HG03196 (cell line): ENCODE data around the gene MADCAM1.

Experiments
- ATAC-seq: cut with Tn5 transposase; IDR thresholded peaks from one replicate; pipeline ENCODE4 v1.9.1; 2021; ENCODE audit not compliant: unreplicated experiment

MADCAM1 gene

DNA sequence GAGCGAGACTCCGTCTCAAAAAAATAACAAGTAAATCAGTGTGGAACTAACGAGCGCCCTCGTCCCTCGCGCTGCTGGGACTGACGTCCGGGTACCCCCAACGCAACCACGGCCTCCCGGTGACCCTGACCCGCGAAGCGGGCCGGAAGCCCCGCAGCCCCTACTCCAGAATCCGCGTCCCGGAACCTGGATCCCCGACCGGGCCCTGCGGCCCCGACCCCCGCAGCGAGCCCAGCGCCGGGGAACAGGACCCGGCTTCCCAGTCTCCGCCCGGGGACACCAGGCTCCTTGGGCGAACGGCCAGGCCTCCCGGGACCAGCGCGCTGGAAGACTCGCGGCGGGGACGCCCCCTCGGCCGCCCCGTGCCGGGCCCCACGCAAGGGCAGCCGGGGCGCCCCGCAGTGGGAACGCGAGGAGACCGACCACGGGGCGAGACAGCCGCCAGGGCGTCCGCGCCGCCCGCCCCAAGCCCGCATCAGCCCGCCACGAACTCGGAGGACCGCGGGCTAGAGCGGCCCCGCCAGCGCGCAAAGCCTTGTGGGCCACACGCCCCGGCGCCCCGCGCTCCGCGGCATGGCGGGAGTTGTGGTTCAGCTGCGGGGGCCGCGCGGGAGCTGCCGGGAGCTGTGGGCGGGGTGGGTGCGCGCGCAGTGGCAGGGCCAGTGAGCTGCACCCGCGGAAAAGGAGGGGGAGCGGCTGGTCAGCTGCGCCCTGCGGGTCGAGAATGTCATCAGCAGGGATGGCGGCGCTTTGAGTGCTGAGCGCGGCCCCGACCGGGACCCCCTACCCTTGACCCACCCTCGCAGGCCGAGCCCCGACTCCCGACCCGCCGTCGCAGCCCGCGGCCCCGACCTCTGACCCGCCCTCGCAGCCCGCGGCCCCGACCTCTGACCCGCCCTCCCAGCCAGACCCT lies 7.5 kb upstream of the MADCAM1 start:
- ATAC-seq, result peak; percentile 86

DNA sequence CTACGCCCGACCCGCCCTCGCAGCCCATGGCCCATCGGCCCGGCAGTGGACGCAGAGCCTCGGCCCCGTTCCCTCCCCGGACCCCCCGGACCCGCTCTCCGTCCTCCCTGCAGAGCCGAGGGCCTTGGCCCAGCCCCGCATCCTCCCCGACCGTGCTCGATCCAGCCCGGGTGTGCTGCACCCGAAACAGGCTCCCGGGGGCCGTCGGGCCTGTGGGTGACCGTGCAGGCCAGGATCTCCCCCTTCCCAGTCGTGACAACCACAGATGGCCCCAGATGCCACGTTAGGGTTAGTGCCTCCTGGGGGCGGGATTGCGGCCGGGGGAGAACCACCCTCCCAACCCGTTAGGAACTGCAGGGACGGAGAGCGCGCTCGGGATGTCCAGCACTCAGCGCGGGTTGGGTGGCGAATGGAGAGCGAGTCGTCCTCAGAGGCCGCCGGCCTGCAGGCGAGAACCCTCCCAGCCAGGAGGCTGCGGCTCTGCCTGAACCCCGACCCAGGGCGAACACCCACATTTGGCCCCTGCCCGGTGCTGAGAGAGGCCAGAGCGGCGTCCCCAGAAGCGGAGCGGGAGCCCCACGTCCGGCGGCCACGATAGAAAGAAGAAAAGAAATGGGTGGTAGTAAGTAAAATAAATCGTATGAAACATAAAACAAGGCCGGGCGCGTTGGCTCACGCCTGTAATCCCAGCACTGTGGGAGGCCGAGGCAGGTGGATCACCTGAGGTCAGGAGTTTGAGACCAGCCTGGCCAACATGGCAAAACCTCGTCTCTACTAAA lies 6.7 kb upstream of the MADCAM1 start:
- ATAC-seq, result peak; percentile 8

DNA sequence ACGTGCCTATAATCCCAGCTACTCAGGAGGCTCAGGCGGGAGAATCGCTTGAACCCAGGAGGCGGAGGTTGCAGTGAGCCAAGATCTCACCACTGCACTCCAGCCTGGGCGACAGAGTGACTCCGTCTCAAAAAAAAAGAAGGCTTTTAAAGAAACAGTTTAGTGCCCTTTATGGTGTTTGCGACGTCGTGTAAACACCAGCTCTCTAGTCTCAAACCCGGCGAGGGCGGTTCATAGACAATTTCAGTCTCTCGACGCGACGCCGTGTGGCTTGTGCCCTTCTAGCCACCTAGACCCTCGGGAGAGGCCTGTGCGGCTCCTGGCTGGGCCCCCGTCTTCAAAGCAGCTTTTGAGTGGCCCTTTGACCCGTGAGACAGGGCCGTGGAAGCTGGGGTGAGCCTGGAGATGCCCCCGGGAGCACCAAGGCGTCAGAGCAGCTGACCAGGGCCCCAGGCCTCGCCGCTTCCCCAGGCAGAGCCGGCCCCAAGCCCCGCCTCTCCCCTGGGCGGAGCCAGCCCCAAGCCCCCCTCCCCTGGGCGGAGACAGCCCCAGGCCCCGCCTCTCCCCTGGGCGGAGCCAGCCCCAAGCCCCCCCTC lies 5.0 kb upstream of the MADCAM1 start:
- no peak for ATAC-seq

DNA sequence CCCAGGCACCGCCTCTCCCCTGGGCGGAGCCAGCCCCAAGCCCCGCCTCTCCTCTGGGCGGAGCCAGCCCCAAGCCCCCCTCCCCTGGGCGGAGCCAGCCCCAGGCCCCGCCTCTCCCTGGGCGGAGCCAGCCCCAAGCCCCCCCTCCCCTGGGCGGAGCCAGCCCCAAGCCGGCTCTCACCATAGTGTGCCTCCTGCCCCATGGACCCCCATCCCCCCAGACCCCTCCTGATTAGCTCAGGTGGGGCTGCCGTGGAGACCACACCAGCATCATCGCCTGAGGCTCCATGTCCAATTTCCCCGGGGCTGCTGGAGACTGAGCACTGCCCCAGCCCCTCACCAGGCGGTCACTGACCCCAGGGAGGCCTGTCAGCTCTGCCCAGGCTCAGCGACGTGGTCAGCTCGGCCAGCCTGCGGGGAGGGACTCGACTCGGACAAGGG lies 4.2 kb upstream of the MADCAM1 start:
- no peak for ATAC-seq

DNA sequence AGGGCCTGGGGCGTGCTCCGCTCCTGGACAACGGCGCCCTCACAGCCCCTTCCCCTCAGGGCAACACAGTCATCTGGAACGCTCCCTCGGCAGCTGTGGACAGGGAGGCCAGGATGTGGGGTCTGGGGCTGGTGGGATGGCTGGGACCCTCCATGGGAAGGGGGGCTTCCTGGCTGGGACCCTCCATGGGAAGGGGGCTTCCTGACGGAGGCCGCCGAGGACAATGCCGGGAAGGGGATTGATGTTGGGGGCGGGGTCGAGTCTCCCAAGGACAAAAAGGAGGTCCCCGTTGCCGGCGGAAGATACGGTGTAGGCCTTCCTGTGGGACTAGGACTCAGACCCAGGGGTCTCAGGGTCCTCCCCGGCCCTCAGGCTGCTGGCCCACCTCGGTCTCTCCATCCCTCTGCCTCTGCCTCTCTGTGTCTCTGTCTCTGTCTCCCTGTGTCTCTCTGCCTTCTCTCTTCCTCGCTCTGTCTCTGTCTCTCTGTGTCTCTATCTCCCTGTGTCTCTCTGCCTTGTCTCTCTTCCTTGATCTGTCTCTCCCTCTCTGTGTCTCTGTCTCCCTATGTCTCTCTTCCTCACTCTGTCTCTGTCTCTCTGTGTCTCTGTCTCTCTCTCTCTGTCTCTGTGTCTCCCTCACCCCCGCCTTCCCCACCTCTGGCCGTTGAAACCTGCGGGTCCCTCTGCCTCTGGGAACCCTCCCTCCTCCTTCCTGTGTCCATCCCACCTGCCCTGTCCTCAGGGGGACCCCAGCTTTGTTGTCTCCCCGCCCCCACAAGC lies 2.7 kb upstream of the MADCAM1 start:
- ATAC-seq, result no peak

DNA sequence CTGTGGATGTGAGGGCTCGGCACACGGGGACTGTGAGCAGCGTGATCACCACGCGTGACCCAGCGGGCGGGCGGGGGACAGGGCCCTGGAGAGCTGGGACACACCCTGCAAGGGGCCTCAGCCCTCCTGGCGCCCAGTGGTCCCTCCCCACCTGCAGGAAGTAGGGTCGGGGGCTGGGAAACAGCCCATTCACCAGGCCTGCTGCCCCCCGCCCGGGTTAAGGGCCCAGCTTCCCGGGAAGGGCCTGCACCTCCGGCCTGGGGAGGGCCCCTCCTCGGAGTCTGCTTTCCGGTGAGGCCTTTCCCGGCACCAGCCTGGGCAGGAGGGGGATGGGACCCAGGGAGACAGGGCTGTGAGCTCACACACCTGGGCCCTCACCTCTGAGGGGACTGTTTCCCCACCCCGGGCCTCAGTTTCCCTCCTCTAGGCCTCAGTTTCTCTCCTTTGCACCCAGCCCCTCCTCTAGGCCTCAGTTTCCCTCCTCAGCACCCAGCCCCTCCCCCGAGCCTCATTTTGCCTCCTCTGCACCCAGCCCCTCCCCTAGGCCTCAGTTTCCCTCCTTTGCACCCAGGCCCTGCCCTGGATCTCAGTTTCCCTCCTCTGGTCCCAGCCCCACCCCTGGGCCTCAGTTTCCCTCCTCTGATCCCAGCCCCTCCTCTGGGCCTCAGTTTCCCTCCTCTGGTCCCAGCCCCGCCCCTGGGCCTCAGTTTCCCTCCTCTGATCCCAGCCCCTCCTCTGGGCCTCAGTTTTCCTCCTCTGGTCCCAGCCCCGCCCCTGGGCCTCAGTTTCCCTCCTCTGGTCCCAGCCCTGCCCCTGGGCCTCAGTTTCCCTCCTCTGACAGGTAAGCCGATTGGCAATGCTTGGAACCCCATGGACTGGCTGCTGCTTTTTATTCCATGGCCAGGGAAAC lies 1.9 kb upstream of the MADCAM1 start:
- no peak for ATAC-seq

DNA sequence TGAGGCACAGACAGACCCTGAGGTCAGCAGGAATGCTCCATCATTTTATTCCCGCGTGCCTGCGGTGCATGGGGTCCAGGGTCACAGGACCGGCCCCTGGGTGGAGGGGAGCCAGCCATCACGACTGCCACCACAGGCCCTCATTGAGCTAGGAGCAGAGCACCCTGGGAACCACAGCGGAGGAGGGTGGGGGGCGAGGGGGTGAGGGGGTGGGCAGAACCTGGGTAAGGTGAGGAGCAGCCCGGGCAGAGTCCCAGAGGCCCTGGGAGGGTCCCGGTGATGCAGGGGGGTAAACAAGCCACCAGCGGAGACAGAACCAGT lies 1.2 kb upstream of the MADCAM1 start:
- no peak for ATAC-seq

DNA sequence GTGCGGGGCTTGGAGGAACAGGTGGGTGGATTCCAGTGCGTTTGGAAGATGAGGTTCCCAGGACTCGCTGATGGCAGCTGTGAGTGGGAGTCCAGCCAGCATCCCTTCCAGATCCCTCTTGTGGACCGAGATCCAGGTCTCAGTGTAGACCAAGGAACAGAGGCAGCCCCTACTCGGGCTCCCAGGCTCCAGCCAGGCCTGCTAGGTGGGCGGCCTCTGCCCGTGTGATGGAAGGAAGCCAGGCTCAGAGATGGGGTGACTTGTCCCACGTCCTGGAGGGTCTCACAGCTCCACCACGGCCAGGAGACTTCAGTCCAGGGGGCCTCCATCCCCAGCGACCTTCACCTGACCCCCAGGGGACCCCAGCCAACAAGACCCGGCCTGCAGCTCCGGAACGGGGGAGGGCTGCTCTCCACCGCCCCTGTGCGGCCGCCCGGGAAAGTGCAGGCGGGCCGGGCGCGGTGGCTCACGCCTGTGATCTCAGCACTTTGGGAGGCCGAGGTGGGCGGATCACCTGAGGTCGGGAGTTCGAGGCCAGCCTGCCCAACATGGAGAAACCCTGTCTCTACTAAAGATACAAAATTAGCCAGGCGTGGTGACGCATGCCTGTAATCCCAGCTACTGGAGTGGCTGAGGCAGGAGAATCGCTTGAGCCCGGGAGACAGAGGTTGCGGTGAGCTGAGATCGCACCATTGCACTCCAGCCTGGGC lies 729 bp upstream of the MADCAM1 start:
- ATAC-seq, result no peak

DNA sequence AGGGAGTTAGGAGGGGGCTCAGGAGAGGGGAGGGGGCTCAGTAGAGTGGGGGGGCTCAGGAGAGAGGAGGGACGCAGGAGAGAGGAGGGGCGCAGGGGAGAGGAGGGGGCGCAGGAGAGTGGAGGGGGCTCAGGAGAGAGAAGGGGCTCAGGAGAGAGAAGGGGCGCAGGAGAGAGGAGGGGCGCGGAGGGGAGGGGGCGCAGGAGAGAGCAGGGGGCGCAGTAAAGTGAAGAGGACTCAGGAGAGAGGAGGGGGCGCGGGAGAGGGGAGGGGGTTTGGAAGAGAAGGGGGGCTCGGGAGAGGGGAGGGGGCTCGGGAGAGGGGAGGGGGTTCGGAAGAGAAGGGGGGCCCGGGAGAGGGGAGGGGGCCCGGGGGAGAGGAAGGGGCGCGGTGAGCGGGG lies 700 bp downstream of the MADCAM1 start:
- no peak for ATAC-seq

DNA sequence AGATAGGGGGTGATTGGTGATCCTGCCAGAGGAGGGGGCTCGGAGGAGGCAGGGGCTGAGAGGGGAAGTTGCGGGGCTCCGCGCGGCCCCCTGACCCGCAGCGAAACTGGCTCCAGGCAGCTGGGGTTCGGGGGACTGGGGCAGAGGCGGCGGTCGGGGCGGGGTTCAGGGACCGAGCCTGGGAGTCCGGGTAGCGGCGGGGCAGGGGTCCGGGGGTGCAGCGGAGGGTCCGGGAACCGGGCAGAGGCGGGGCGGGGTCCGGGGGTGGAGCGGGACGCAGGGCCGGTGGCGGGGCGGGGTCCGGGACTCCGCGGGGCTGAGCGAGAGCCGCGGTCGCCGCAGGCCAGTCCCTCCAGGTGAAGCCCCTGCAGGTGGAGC lies 1.2 kb downstream of the MADCAM1 start:
- ATAC-seq, result no peak

DNA sequence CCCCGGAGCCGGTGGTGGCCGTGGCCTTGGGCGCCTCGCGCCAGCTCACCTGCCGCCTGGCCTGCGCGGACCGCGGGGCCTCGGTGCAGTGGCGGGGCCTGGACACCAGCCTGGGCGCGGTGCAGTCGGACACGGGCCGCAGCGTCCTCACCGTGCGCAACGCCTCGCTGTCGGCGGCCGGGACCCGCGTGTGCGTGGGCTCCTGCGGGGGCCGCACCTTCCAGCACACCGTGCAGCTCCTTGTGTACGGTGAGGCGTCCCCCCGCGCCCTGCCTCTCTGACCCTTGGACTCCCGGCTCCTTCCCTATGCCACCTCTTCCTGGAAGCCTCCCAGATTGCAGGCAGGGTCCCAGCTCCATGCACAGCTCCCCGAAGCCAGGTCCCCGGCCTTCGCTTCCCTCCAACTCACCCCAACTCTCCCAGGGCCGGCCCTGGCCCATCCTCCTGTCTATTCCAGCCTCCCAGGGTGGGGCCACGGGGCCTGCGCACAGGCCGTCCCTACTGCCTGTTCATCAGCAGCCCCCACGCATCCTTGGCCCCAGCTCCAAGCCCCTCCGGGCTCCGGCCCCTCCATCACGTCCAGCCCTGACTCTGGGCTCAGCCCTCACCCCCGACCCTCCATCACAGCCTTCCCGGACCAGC lies 1.7 kb downstream of the MADCAM1 start:
- no peak for ATAC-seq

DNA sequence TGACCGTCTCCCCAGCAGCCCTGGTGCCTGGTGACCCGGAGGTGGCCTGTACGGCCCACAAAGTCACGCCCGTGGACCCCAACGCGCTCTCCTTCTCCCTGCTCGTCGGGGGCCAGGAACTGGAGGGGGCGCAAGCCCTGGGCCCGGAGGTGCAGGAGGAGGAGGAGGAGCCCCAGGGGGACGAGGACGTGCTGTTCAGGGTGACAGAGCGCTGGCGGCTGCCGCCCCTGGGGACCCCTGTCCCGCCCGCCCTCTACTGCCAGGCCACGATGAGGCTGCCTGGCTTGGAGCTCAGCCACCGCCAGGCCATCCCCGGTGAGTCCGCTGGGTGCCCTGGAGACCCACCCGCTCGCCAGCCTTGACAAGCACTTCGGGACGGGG lies 2.2 kb downstream of the MADCAM1 start:
- no peak for ATAC-seq

DNA sequence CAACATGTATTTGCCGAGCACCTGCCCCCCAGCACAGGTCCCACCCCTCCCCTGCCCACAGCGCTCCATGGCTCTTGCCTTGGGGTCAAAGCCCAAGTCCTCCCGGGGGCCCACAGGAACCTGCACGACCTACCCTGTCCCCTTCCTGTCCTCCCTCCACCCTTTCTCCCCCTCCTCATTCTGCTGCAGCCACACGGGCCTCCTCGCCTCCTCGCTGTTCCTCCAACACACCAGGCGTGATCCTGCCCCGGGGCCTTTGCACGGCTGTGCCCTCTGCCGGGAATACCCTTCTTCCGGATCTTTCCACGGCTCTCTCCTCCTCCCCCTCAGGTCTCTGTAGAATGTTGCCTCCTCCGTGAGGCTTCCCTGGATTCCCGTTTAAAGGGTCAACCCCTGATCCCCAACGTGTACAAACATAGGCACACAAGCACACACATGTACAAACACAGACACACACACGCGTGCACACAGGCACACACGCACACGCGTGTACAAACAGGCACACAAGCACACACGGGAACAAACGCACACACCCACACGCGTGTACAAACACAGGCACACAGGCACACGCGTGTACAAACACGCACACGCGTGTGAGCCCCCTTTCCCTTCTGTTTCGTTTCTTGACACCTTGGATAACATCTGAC lies 2.8 kb downstream of the MADCAM1 start:
- no peak for ATAC-seq

DNA sequence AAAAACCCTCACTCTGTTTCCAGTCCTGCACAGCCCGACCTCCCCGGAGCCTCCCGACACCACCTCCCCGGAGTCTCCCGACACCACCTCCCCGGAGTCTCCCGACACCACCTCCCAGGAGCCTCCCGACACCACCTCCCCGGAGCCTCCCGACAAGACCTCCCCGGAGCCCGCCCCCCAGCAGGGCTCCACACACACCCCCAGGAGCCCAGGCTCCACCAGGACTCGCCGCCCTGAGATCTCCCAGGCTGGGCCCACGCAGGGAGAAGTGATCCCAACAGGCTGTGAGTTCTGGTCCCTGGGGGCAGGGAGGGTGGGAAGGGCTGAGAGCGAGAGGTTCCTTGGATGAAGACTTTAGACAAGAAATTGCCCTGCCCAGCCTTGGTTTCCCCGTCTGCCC lies 5.4 kb downstream of the MADCAM1 start:
- ATAC-seq, result no peak

DNA sequence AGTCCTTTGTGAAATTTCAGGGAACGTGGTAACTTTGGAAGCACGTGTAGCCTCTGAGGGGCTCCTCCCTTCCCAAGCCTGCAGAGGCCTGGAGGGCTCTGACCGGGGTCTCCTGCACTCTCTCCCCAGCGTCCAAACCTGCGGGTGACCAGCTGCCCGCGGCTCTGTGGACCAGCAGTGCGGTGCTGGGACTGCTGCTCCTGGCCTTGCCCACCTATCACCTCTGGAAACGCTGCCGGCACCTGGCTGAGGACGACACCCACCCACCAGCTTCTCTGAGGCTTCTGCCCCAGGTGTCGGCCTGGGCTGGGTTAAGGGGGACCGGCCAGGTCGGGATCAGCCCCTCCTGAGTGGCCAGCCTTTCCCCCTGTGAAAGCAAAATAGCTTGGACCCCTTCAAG lies 8.3 kb downstream of the MADCAM1 start:
- ATAC-seq, result no peak

DNA sequence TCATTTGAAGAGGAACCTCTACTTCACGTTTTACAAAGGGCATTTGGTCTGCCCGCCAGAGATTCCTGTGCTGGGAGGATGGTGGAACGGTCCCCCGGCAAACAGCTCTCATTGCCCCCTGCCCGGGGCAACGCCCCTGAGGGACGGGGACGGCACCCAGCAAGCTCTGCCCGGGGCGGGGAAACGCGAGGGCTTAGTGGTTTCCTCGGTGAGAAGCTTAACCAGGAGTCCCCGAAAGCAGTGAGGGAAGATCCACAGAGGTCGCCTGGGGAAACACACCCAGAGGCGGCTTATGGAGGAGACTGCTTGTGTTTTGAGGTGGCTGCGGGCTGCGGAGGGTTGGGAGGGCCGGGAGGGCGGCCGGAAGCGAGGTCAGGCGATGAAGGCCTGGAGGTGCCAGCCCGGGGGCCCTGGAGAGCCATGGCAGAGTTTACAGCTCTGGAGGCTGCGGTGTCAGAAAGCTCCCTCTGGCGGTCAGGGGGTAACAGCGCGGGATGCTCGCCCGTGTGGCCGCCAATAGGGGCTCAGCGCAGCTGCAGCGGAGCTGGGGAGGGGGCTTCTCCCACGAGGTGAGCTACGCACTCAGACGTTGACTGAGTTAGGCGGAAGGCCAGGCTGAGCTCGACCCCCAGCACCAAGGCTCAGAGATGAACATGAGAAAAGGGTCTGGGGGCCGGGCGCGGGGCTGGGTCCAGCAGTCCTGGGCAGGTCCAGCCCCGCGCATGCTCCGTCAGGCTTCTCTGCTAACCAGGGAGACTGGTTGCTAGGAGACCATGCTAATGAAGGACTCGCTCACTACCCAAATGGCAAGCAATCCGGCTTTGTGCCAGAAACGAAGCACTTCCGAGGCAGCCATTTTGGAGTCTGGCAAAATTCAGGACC lies 10.4 kb downstream of the MADCAM1 start:
- peak; percentile 60 for ATAC-seq
